Raji (cell line): ENCODE measurements around the gene SCN5A.

ENCODE experiments used
- POLR2A ChIP-seq: IDR thresholded peaks from 2 replicates; pipeline ENCODE4 v1.6.1; 2011; ENCODE audit warnings: low read depth, low read length, control low read depth; ENCODE audit not compliant: insufficient read depth

Gene SCN5A

GRCh38 chr3:38651153-38651789 lies 1.8 kb upstream of the SCN5A start:
- TF ChIP-seq POLR2A: no peak

- no peak for TF ChIP-seq POLR2A
Observed at GRCh38 chr3:38650248-38650951, 913 bp upstream of the SCN5A start.

DNA sequence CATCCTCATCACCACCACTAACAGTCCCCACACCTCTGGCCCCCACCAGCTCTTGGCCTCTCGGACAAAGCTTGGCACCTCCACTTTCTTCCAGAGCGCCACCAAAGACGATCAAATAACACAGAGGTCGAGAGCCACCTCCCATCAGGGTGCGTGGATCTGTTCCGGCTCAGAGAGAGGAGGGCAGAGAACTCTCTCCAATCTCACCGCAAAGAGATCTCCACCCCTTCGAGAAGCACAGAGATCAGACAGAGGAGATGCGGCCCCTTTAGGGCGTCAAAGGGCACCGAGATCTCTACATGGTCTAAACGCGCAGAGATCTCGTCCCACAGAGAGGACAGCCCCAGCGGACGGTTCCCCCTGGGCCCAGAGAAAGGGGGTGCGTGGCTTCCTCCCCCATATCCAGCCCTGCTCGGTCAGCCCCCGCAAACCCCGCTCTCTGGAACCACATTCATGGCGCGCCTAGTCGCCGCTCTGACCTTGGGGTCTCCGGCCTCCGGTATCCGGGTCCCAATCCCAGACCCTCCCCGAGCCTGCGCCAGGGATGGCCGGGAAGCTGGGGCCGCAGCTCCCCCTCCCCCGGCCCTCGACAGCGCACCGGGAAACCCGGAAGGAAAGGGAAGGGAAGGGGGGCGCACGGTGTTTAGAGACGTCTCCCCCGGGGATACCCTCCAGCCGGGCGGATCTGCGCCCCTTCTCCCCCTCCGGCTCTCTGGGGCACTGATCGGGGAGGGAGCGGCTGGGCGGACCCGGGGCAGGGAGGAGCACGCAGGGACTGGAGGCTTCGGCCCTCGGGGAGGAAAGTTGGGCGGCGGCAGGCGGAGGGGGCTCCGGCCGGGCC lies 608 bp downstream of the SCN5A start:
- no peak for TF ChIP-seq POLR2A

GRCh38 chr3:38648024-38648658 lies 1.3 kb downstream of the SCN5A start:
- TF ChIP-seq POLR2A: no peak

- no peak for TF ChIP-seq POLR2A
Observed at GRCh38 chr3:38647217-38647970, 2.1 kb downstream of the SCN5A start.

DNA sequence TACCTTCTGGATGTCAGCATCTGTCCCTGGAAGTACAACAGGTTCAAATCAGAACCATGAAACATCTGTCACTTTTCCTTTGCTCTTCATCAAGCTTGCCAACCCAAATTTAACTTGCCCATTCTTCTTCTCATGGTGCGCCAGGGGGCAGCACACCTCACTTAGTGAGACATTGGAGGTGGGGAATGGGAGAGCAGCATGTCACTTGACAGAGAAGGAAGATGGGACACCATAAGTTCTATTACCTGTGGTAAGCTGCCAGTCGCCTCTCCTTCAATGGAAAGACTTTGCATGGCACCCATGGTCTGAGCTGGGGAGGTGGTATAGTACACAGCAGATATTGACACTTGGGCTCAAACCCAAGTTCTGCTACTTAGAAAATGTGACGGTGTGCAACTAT lies 2.9 kb downstream of the SCN5A start:
- TF ChIP-seq POLR2A: no peak

- TF ChIP-seq POLR2A: no peak
Observed at GRCh38 chr3:38646062-38646461, 3.4 kb downstream of the SCN5A start.

DNA sequence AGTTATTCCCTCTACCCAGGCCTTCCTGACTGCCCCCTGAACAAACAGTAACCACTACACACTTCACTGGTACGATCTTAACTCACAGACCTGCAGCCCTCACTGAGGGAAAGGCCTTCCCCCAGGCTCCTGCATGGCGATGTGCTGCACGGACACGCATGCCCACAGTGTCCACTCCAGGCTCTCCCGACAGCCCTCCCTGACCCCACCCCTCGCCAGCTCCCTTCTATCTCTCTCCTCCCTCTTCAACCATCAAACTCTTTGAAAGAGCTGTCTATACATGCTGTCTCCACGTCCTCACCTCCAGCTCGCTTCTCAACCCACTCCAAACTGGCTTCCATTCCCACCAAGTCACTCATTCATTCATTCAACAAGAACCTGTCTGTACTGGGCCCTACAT lies 3.9 kb downstream of the SCN5A start:
- no peak for TF ChIP-seq POLR2A

GRCh38 chr3:38645076-38645475 lies 4.4 kb downstream of the SCN5A start:
- TF ChIP-seq POLR2A: no peak

- TF ChIP-seq POLR2A: no peak
Observed at GRCh38 chr3:38644662-38645053, 4.8 kb downstream of the SCN5A start.

DNA sequence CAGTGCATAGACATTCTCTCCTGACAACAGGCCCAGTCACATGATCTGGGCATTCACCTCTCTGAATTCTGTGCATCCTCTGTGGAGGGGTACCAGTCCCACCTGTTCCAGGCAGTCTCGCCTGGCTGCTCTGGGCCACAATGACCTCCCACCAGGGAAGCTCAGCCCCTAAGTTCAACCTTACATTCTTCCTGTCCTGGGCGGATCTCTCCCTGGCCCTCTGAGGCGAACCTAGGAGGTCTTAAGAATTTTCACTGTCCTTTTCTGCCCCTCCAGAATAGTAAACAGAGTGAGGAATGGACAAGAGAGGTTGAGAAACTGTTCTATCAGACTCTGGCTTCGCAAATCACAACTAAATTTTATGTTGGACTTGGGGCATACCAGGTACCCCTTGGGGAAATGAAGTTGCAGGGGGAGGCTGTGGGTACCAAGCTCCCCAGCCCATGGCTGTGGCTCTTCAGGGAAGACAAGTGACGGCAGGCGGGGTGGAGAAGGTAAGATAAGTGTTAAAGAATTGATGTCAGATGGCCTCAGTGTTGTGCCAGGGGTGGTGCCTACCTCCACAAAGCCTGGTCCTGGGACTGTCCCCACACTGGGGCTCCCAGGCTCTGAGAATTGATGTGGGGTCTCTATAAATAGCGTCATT lies 5.3 kb downstream of the SCN5A start:
- TF ChIP-seq POLR2A: no peak

GRCh38 chr3:38643592-38643991 lies 5.9 kb downstream of the SCN5A start:
- TF ChIP-seq POLR2A: no peak

- no peak for TF ChIP-seq POLR2A
Observed at GRCh38 chr3:38643090-38643489, 6.4 kb downstream of the SCN5A start.

DNA sequence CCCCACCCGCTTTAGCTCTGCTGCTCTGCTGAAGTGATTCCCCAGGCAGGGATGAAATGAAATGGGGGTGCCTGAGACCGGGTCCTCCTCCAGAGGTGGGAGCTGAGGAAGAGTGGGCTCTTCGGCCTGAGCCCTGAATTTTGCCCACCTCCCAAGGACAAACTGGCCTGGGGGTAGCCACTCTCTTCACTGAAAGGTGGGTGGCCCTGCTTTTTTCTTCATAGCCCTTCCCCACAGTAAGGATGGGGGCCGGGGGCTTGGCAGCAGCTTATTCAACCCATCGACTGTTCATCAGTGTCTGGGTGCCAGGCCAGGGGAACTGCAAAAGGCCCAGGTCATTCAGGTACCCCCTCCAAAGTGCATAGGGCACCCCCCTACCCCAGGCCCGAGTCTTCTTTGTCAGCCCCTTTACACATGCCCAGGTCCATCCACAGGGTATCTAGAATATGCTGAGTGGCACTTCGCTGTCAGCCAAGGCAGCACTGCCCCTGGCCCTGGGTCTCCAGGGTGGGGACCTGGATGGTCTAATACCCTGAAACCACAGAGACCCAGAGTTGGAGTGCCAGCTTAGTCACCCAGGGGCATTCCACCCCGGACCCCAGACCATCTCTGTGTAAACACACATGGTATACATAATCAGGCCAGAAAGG lies 7.9 kb downstream of the SCN5A start:
- no peak for TF ChIP-seq POLR2A
